Testis (tissue), 2 donors: ENCODE data around the gene SUPT3H.

Experiments used
- POLR2A ChIP-seq: fragments of 450-650 bp; IDR thresholded peaks from one replicate; pipeline ENCODE4 v1.6.1; 2017; ENCODE audit warnings: antibody characterized with exemption, mild to moderate bottlenecking, moderate library complexity
- TF ChIP-seq, protein P1 (sequence below), 3 experiments: fragments of 450-650 bp in 2 of 3; fragments of 200-600 bp in 1 of 3; sonication (generic) in 1 of 3; IDR thresholded peaks; one replicate each; pipeline ENCODE4 v1.5.1; 2016 to 2019; ENCODE audit warnings: antibody characterized with exemption in 3 of 3, mild to moderate bottlenecking in 2 of 3, moderate library complexity in 1 of 3

DNA sequence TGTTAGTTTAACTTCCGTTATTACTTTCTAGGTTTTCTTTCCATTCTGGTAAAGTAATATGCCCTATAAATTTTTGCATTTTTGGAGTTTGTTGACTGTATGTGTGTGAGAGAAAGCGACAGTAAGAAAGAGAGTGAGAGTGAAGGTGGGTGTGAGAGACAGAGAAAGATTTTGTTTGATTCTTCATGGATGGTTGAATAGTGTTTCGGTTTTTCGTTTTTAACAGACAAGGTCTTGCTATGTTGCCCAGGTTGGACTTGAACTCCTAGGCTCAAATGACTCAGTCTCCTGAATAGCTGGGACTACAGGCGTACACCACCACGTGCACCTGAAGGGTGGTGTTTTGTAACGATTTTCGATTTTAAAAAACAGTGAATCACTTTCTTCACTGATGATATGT is 378.7 kb downstream of the SUPT3H start:
- TF ChIP-seq, protein P1, sequence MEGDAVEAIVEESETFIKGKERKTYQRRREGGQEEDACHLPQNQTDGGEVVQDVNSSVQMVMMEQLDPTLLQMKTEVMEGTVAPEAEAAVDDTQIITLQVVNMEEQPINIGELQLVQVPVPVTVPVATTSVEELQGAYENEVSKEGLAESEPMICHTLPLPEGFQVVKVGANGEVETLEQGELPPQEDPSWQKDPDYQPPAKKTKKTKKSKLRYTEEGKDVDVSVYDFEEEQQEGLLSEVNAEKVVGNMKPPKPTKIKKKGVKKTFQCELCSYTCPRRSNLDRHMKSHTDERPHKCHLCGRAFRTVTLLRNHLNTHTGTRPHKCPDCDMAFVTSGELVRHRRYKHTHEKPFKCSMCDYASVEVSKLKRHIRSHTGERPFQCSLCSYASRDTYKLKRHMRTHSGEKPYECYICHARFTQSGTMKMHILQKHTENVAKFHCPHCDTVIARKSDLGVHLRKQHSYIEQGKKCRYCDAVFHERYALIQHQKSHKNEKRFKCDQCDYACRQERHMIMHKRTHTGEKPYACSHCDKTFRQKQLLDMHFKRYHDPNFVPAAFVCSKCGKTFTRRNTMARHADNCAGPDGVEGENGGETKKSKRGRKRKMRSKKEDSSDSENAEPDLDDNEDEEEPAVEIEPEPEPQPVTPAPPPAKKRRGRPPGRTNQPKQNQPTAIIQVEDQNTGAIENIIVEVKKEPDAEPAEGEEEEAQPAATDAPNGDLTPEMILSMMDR (IDR thresholded peaks at IDR 0.05), result no peak
- no peak for TF ChIP-seq POLR2A
